ENCODE measurements around the gene AFAP1L1.
A peak's percentile ranks its signal among the peaks of the same experiment; 100 is the strongest.

Gene AFAP1L1

GRCh38 chr5:149378241-149378820, 106.7 kb downstream of the AFAP1L1 start:
- H3K4me3 ChIP-seq (replicated peaks; ENCODE audit: low read depth, low read length), result no peak overlapping the region
- no peak for DNase-seq (ENCODE audit: extremely low read depth, low read depth)
- TF ChIP-seq, protein P1, sequence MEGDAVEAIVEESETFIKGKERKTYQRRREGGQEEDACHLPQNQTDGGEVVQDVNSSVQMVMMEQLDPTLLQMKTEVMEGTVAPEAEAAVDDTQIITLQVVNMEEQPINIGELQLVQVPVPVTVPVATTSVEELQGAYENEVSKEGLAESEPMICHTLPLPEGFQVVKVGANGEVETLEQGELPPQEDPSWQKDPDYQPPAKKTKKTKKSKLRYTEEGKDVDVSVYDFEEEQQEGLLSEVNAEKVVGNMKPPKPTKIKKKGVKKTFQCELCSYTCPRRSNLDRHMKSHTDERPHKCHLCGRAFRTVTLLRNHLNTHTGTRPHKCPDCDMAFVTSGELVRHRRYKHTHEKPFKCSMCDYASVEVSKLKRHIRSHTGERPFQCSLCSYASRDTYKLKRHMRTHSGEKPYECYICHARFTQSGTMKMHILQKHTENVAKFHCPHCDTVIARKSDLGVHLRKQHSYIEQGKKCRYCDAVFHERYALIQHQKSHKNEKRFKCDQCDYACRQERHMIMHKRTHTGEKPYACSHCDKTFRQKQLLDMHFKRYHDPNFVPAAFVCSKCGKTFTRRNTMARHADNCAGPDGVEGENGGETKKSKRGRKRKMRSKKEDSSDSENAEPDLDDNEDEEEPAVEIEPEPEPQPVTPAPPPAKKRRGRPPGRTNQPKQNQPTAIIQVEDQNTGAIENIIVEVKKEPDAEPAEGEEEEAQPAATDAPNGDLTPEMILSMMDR (IDR thresholded peaks at IDR 0.05; ENCODE audit: low read depth, low read length, missing control alignments), result no peak

- no peak for DNase-seq (ENCODE audit: extremely low read depth, low read depth)
- TF ChIP-seq, protein P1 (IDR thresholded peaks at IDR 0.05; ENCODE audit: low read depth, low read length, missing control alignments), result no peak
- no peak within 1 kb of the TSS for H3K4me3 ChIP-seq (replicated peaks; ENCODE audit: low read depth, low read length)
Observed at GRCh38 chr5:149379177-149379761, 107.6 kb downstream of the AFAP1L1 start, which contains the start of gene IL17B. IL17B (minus strand) TSS chr5:149379292; CDS start chr5:149379225, 67 bp downstream.

GRCh38 chr5:149379818-149380374, 108.2 kb downstream of the AFAP1L1 start:
- TF ChIP-seq, protein P1 (IDR thresholded peaks at IDR 0.05; ENCODE audit: low read depth, low read length, missing control alignments), result no peak
- DNase-seq (ENCODE audit: extremely low read depth, low read depth), result no peak
- no peak overlapping the region for H3K4me3 ChIP-seq (replicated peaks; ENCODE audit: low read depth, low read length)

DNA sequence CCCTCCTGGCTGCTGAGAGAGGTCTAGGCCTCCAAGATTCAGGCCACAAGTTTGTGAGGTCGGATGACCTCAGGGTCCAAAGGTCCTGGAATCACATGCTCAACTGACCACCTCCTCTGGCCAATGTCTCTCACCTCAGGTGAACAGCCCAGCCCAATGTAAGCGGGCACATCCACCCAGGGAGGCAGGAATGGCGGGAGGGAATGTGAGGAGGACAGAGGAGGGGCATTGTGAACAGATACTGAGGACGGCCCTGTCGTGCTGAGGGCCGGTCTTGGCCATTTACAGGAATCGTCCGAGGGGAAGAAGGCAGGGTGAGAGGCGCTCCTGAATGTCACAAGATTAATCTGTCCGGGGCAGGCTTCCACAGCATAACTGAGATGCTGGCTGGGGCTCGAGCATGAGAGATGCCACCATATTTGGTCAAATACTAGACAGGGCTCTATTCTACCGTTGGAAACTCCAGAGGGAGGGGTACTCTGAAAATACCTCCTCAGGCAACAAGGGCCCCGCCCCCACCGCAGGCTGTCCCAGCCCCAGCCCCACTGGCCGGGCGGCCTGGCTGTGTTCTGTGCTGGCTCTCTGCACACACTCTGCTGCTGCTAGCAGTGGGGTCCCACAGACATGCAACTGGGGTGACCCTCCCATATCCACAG, 108.9 kb downstream of the AFAP1L1 start:
- H3K4me3 ChIP-seq (replicated peaks; ENCODE audit: low read depth, low read length), result no peak overlapping the region
- DNase-seq (ENCODE audit: extremely low read depth, low read depth), result no peak
- TF ChIP-seq, protein P1 (IDR thresholded peaks at IDR 0.05; ENCODE audit: low read depth, low read length, missing control alignments), result no peak

- no peak overlapping the region for H3K4me3 ChIP-seq (replicated peaks; ENCODE audit: low read depth, low read length)
- TF ChIP-seq, protein P1 (IDR thresholded peaks at IDR 0.05; ENCODE audit: low read depth, low read length, missing control alignments), result no peak
- DNase-seq (ENCODE audit: extremely low read depth, low read depth), result no peak
Observed at GRCh38 chr5:149381261-149381985, 109.8 kb downstream of the AFAP1L1 start.

- DNase-seq (ENCODE audit: extremely low read depth, low read depth), result no peak
- TF ChIP-seq, protein P1 (IDR thresholded peaks at IDR 0.05; ENCODE audit: low read depth, low read length, missing control alignments), result peak; percentile 92
- no peak overlapping the region for H3K4me3 ChIP-seq (replicated peaks; ENCODE audit: low read depth, low read length)
Observed at GRCh38 chr5:149381986-149382338, 110.3 kb downstream of the AFAP1L1 start.

Measured in HFF-Myc (cell line).